ENCODE results near the gene TMEM31.

- TF ChIP-seq ZNF274 (IDR thresholded peaks at IDR 0.05; ENCODE audit: low read depth, low read length) (no peak), YY1 (IDR thresholded peaks at IDR 0.05; ENCODE audit: insufficient read depth, insufficient read length) (no peak)
Observed at GRCh38 chrX:103697687-103698086, 13.0 kb upstream of the TMEM31 start.
